WTC11 (cell line): ENCODE data around the gene TESK2. TPM values are rescaled to one million over a fixed set of nuclear protein-coding genes. Genes with fewer than 3 reads are reported as not detected.

Experiments used
- ATAC-seq: fragments of 200-7000 bp; cut with Tn5 transposase; 2 replicates; pipeline ENCODE4 v1.10.0; 2021; ENCODE audit warnings: mild to moderate bottlenecking, moderate library complexity
- CTCF ChIA-PET: fragments of 300-600 bp; sonication (Branson Sonifier 250); formaldehyde crosslinking; loops from one replicate; lab custom pipeline; 2021; ENCODE audit warnings: antibody characterized with exemption; lab: Charles Lee
- POLR2A ChIA-PET: fragments of 350-600 bp; sonication (Branson Sonifier 250); formaldehyde crosslinking; loops from one replicate; lab custom pipeline; 2021; ENCODE audit warnings: antibody characterized with exemption; lab: Charles Lee
- DNase-seq: peaks from one replicate; pipeline ENCODE4 v3.0.0; 2021; ENCODE audit warnings: low spot score
- H3K27ac Mint-ChIP-seq: 2 replicates; pipeline ENCODE4 v1.8.0; 2021; ENCODE audit warnings: mixed read lengths
- H3K27me3 Mint-ChIP-seq: 2 replicates; pipeline ENCODE4 v1.8.0; 2021; ENCODE audit warnings: low read depth, mild to moderate bottlenecking, moderate library complexity, mixed read lengths
- H3K36me3 Mint-ChIP-seq: 2 replicates; pipeline ENCODE4 v1.8.0; 2021; ENCODE audit warnings: mixed read lengths
- H3K4me1 Mint-ChIP-seq: 2 replicates; pipeline ENCODE4 v1.8.0; 2022; ENCODE audit warnings: mixed read lengths
- H3K4me3 Mint-ChIP-seq: 2 replicates; pipeline ENCODE4 v1.8.0; 2021; ENCODE audit warnings: mild to moderate bottlenecking, moderate library complexity, mixed read lengths
- H3K9me3 Mint-ChIP-seq: 2 replicates; pipeline ENCODE4 v1.8.0; 2021; ENCODE audit warnings: mixed read lengths
- FOXJ3 ChIP-seq: sonication (generic); formaldehyde crosslinking; IDR thresholded peaks from 2 replicates; pipeline ENCODE4 v1.9.0; 2021; ENCODE audit warnings: missing genetic modification reagents, mild to moderate bottlenecking, borderline replicate concordance
- FOXP1 ChIP-seq: sonication (generic); formaldehyde crosslinking; IDR thresholded peaks from 2 replicates; pipeline ENCODE4 v1.8.0; 2022; ENCODE audit warnings: missing genetic modification reagents, mild to moderate bottlenecking, moderate library complexity, borderline replicate concordance
- IRF1 ChIP-seq: sonication (generic); formaldehyde crosslinking; IDR thresholded peaks from 2 replicates; pipeline ENCODE4 v1.8.0; 2023; ENCODE audit warnings: missing genetic modification reagents
- NR1H2 ChIP-seq: sonication (generic); formaldehyde crosslinking; IDR thresholded peaks from 2 replicates; pipeline ENCODE4 v1.9.0; 2021; ENCODE audit warnings: mild to moderate bottlenecking, moderate library complexity, missing genetic modification reagents
- TEAD1 ChIP-seq: sonication (generic); formaldehyde crosslinking; IDR thresholded peaks from 2 replicates; pipeline ENCODE4 v1.8.0; 2022; ENCODE audit warnings: mild to moderate bottlenecking, missing genetic modification reagents
- ZNF263 ChIP-seq: sonication (generic); formaldehyde crosslinking; IDR thresholded peaks from 2 replicates; pipeline ENCODE4 v1.8.1; 2022; ENCODE audit warnings: low read depth, mild to moderate bottlenecking, moderate library complexity, missing genetic modification reagents
- total RNA-seq: library from RNA; stranded (reverse); gene quantifications from 3 replicates; pipeline ENCODE4 v1.2.3, GENCODE V29; 2021
- TF ChIP-seq, protein P1 (sequence below): fragments of 200-600 bp; IDR thresholded peaks from 2 replicates; pipeline ENCODE4 v1.8.0; 2022; ENCODE audit warnings: antibody characterized with exemption
- TF ChIP-seq, protein P2 (sequence below): sonication (generic); formaldehyde crosslinking; IDR thresholded peaks from 2 replicates; pipeline ENCODE4 v1.8.1; 2023; ENCODE audit warnings: mild to moderate bottlenecking, missing genetic modification reagents, moderate library complexity
- TF ChIP-seq, protein P3 (sequence below): fragments of 250-450 bp; sonication (Bioruptor Pico); IDR thresholded peaks from 2 replicates; pipeline ENCODE4 v2.1.2; 2022; ENCODE audit warnings: mild to moderate bottlenecking, moderate library complexity
- TF ChIP-seq, protein P4 (sequence below): sonication (generic); formaldehyde crosslinking; IDR thresholded peaks from 2 replicates; pipeline ENCODE4 v1.8.0; 2022; ENCODE audit warnings: mild to moderate bottlenecking, missing genetic modification reagents
- TF ChIP-seq, protein P5 (sequence below): sonication (generic); formaldehyde crosslinking; IDR thresholded peaks from 2 replicates; pipeline ENCODE4 v1.8.1; 2023; ENCODE audit warnings: mild to moderate bottlenecking, missing genetic modification reagents, moderate library complexity
- TF ChIP-seq, protein P6 (sequence below): sonication (generic); formaldehyde crosslinking; IDR thresholded peaks from 2 replicates; pipeline ENCODE4 v1.8.1; 2022; ENCODE audit warnings: low read depth, mild to moderate bottlenecking, moderate library complexity, missing genetic modification reagents, borderline replicate concordance

Gene TESK2
- total RNA-seq, 1 experiment from 2014 or later: 13.3 TPM

GRCh38 chr1:45380125-45380524 lies 110.8 kb downstream of the TESK2 start:
- DNase-seq (no peak), ATAC-seq (no peak)
- TF ChIP-seq, protein P1, sequence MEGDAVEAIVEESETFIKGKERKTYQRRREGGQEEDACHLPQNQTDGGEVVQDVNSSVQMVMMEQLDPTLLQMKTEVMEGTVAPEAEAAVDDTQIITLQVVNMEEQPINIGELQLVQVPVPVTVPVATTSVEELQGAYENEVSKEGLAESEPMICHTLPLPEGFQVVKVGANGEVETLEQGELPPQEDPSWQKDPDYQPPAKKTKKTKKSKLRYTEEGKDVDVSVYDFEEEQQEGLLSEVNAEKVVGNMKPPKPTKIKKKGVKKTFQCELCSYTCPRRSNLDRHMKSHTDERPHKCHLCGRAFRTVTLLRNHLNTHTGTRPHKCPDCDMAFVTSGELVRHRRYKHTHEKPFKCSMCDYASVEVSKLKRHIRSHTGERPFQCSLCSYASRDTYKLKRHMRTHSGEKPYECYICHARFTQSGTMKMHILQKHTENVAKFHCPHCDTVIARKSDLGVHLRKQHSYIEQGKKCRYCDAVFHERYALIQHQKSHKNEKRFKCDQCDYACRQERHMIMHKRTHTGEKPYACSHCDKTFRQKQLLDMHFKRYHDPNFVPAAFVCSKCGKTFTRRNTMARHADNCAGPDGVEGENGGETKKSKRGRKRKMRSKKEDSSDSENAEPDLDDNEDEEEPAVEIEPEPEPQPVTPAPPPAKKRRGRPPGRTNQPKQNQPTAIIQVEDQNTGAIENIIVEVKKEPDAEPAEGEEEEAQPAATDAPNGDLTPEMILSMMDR: no peak
- no peak for TF ChIP-seq IRF1 (CRISPR knock-in tag)
- Mint-ChIP-seq H3K4me1 (no peaks in the 10 kb centered on the region), H3K36me3 (no peaks in the 10 kb centered on the region), H3K27ac (no peak overlapping the region), H3K9me3 (0 out of 2 replicates have a peak, but pooled peaks cover 3% of the 10 kb centered on the region), H3K27me3 (no peaks in the 10 kb centered on the region), H3K4me3 (no peak overlapping the region)
- POLR2A ChIA-PET: no interaction called here
- CTCF ChIA-PET: no interaction called here

DNA sequence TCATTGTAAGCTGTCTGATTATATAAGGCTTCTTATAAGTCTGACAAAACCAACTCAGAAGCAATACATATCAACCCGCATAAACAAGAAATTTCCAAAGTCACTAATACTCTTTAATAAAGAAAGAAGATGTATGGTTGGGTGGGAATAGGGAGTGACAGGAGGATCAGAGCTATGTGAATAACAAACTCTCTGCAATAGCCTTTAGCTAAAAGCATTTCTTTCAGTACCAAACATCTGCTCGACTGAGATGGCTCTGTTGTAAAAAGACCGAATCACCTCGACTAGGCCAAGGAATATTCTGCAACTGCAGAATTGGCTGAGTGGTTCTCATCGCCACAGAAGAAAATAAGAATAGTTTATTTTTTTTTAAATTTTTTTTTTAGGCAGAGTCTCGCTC lies 111.4 kb downstream of the TESK2 start:
- TF ChIP-seq, protein P2, sequence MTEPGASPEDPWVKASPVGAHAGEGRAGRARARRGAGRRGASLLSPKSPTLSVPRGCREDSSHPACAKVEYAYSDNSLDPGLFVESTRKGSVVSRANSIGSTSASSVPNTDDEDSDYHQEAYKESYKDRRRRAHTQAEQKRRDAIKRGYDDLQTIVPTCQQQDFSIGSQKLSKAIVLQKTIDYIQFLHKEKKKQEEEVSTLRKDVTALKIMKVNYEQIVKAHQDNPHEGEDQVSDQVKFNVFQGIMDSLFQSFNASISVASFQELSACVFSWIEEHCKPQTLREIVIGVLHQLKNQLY (CRISPR knock-in tag): no peak
- TF ChIP-seq, protein P1: no peak
- TF ChIP-seq, protein P3, sequence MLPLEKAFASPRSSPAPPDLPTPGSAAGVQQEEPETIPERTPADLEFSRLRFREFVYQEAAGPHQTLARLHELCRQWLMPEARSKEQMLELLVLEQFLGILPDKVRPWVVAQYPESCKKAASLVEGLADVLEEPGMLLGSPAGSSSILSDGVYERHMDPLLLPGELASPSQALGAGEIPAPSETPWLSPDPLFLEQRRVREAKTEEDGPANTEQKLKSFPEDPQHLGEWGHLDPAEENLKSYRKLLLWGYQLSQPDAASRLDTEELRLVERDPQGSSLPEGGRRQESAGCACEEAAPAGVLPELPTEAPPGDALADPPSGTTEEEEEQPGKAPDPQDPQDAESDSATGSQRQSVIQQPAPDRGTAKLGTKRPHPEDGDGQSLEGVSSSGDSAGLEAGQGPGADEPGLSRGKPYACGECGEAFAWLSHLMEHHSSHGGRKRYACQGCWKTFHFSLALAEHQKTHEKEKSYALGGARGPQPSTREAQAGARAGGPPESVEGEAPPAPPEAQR: no peak
- TF ChIP-seq, protein P4, sequence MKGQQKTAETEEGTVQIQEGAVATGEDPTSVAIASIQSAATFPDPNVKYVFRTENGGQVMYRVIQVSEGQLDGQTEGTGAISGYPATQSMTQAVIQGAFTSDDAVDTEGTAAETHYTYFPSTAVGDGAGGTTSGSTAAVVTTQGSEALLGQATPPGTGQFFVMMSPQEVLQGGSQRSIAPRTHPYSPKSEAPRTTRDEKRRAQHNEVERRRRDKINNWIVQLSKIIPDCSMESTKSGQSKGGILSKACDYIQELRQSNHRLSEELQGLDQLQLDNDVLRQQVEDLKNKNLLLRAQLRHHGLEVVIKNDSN (CRISPR knock-in tag): no peak
- TF ChIP-seq ZNF263 (CRISPR knock-in tag) (no peak), FOXJ3 (CRISPR knock-in tag) (no peak), TEAD1 (CRISPR knock-in tag) (no peak), NR1H2 (CRISPR knock-in tag) (no peak), FOXP1 (CRISPR knock-in tag) (no peak)
- TF ChIP-seq, protein P5, sequence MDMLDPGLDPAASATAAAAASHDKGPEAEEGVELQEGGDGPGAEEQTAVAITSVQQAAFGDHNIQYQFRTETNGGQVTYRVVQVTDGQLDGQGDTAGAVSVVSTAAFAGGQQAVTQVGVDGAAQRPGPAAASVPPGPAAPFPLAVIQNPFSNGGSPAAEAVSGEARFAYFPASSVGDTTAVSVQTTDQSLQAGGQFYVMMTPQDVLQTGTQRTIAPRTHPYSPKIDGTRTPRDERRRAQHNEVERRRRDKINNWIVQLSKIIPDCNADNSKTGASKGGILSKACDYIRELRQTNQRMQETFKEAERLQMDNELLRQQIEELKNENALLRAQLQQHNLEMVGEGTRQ (CRISPR knock-in tag): no peak
- TF ChIP-seq, protein P6, sequence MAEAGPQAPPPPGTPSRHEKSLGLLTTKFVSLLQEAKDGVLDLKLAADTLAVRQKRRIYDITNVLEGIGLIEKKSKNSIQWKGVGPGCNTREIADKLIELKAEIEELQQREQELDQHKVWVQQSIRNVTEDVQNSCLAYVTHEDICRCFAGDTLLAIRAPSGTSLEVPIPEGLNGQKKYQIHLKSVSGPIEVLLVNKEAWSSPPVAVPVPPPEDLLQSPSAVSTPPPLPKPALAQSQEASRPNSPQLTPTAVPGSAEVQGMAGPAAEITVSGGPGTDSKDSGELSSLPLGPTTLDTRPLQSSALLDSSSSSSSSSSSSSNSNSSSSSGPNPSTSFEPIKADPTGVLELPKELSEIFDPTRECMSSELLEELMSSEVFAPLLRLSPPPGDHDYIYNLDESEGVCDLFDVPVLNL (CRISPR knock-in tag): no peak
- H3K27me3 Mint-ChIP-seq: no peaks in the 10 kb centered on the region
- no peak overlapping the region for H3K4me3 Mint-ChIP-seq
- no peak for ATAC-seq
- H3K36me3 Mint-ChIP-seq: no peaks in the 10 kb centered on the region
- no peak for DNase-seq
- POLR2A ChIA-PET: no interaction called here
- H3K27ac Mint-ChIP-seq: no peak overlapping the region
- no peaks in the 10 kb centered on the region for H3K4me1 Mint-ChIP-seq
- CTCF ChIA-PET: interaction anchor here (0.8 to 1.2 kb wide), 2 partner anchors 19 to 113 kb away, joined by 3 read pairs; no protein-coding TSS in a partner anchor
- H3K9me3 Mint-ChIP-seq: 0 out of 2 replicates have a peak, but pooled peaks cover 3% of the 10 kb centered on the region
